Heart left ventricle (tissue), 13 donors: Measurements from ENCODE around the gene SMARCAL1.

Experiments used
- POLR2A ChIP-seq, 2 donors: fragments of 450-650 bp; IDR thresholded peaks; one replicate each; pipeline ENCODE4 v1.6.1; 2017; ENCODE audit warnings: antibody characterized with exemption in 2 of 2, mild to moderate bottlenecking in 2 of 2, moderate library complexity in 2 of 2
- TF ChIP-seq, protein P1 (sequence below), 12 donors: fragments of 200-600 bp; sonication (generic) in 4 of 12; IDR thresholded peaks; one replicate each; pipeline versions ENCODE4 v1.5.0 to v1.8.0; 2018 to 2022; ENCODE audit warnings: antibody characterized with exemption in 12 of 12, mild to moderate bottlenecking in 5 of 12
- donor health status: ischemic (EF 13 %, LVEDD 7.1; RV severe dilation, severe dysfunction).
- donor health status: DM: no; HTN: yes; CAD: no.
- donor health status: DM: no; HTN: no; CAD: no.
- donor health status: ischemic (EF 25% LVEDD 6.9; RV normal size, moderate dysfunction).
- donor health status: ischemic (EF 25% LVEDD 5.7; RV mildly dilated, moderate dysfunction).
- donor health status: ischemic (EF 35%, LVEDD 5.7; RV mildly dilated, moderate dysfunction).
- donor health status: nonischemic (EF 11% LVEDD 7.7; RV severe dilation, severe dysfunction).
- donor health status: DM: yes; HTN: yes; CAD: no.
- donor health status: PGD.
- donor health status: ischemic (EF 29% LVEDD 5.4; RV normal size, mild dysfunction).
- donor health status: nonischemic (EF 23%, LVEDD 6.1; RV moderate dilation, normal function).

DNA sequence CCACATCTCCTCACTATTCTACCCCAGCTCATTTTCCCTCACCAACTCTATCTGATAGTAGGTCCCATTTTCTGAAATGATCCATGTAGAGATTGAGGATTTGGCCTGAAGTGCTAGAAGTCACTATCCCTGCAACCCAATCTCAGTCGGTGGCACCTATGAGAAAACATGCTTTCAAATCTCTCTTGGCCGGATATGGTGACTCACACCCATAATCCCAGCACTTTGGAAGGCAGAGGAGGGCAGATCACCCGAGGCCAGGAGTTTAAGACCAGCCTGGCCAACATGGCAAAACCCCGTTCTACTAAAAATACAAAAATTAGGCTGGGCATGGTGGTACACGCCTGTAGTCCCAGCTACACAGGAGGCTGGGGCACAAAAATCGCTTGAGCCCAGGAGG, 20.9 kb upstream of the SMARCAL1 start:
- TF ChIP-seq, protein P1, sequence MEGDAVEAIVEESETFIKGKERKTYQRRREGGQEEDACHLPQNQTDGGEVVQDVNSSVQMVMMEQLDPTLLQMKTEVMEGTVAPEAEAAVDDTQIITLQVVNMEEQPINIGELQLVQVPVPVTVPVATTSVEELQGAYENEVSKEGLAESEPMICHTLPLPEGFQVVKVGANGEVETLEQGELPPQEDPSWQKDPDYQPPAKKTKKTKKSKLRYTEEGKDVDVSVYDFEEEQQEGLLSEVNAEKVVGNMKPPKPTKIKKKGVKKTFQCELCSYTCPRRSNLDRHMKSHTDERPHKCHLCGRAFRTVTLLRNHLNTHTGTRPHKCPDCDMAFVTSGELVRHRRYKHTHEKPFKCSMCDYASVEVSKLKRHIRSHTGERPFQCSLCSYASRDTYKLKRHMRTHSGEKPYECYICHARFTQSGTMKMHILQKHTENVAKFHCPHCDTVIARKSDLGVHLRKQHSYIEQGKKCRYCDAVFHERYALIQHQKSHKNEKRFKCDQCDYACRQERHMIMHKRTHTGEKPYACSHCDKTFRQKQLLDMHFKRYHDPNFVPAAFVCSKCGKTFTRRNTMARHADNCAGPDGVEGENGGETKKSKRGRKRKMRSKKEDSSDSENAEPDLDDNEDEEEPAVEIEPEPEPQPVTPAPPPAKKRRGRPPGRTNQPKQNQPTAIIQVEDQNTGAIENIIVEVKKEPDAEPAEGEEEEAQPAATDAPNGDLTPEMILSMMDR (IDR thresholded peaks at IDR 0.05), result no peak
- TF ChIP-seq POLR2A (IDR thresholded peaks at IDR 0.05), result no peak
